Natural killer cell treated with Interleukin-12 subunit alpha and Interleukin-12 subunit beta and Interleukin-15 and Interleukin-18, amount 100 ng/mL, for 72 hours (primary cell): ENCODE data around the gene TFPI. TPM values are rescaled to one million over a fixed set of nuclear protein-coding genes. Genes with fewer than 3 reads are reported as not detected.

ENCODE experiments used
- ATAC-seq, 2 donors: fragments of 150-1000 bp; cut with Tn5 transposase in 1 of 2; sonication (Bioruptor Pico), chemical (Tn5 transposase) in 1 of 2; 2 replicates each; pipeline ENCODE4 v1.10.0; 2021
- DNase-seq: peaks from one replicate; pipeline ENCODE4 v3.0.0; 2022; ENCODE audit warnings: low spot score
- H3K27ac Mint-ChIP-seq, 2 donors: 1 replicate in 1 of 2; 2 replicates in 1 of 2; pipeline ENCODE4 v1.8.0; 2022; ENCODE audit warnings: mixed read lengths in 2 of 2, mild to moderate bottlenecking in 1 of 2, moderate library complexity in 1 of 2
- H3K27me3 Mint-ChIP-seq, 2 donors: 1 replicate in 1 of 2; 2 replicates in 1 of 2; pipeline ENCODE4 v1.8.0; 2022; ENCODE audit warnings: mixed read lengths in 2 of 2
- H3K36me3 Mint-ChIP-seq: one replicate; pipeline ENCODE4 v1.8.0; 2022; ENCODE audit warnings: mixed read lengths
- H3K4me1 Mint-ChIP-seq, 2 donors: 1 replicate in 1 of 2; 2 replicates in 1 of 2; pipeline ENCODE4 v1.8.0; 2022; ENCODE audit warnings: low read depth in 2 of 2, mixed read lengths in 2 of 2, mild to moderate bottlenecking in 1 of 2
- H3K4me3 Mint-ChIP-seq: one replicate; pipeline ENCODE4 v1.8.0; 2022; ENCODE audit warnings: mixed read lengths
- H3K9me3 Mint-ChIP-seq: 2 replicates; pipeline ENCODE4 v1.8.0; 2022; ENCODE audit warnings: mixed read lengths
- total RNA-seq, 2 donors: library from RNA; stranded (reverse); gene quantifications; one replicate each; pipeline ENCODE4 v1.2.3, GENCODE V29; 2022

Gene TFPI
- total RNA-seq: 1 to 10 TPM in 1 of 2 donors, under 1 TPM in 1; 0.56 to 1.9 TPM

DNA sequence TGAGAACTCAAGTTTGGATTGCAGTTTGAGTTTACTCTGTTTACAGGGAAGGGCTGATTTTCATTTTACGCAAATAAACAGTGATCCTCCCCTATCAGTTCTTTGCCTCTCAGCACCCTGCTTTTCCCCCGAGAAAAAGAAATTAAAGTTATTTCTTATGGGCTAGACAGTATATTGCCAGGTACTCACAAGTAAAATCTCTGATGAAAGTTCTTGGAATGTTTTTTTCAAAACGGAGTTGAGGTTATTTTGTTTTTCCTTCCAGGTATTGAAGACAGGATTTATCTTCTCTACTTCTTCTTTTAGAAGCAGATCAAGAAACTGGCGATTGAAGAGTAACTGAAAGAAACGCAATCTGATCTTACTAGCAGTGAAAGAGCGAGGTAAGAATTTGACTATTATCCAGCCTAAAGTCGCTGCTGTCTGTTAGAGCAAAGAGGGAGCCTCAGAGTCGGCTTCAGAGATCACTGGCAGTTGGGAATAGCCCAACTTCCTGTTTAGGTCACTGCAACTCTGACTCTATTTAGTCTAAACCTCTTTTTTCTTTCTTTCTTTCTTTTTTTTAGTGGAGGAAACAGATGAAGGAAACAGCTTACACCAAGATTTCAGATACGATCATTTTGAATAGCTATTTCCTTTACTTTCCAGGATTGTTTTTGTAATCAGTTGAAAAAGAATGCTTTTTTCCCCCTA, at the start of gene TFPI:
Gene TFPI, minus strand, starts transcription at position 425 of the 693 bp plus-strand sequence. CDS start 50,667 bp downstream, outside the sequence.
- H3K36me3 Mint-ChIP-seq: no peaks in the 10 kb centered on the region
- H3K4me1 Mint-ChIP-seq: no peaks in the 10 kb centered on the region
- no peak for DNase-seq
- no peak within 1 kb of the TSS for H3K27ac Mint-ChIP-seq
- peak within 1 kb of the TSS; percentile 48 for H3K4me3 Mint-ChIP-seq
- ATAC-seq: no peak
- H3K9me3 Mint-ChIP-seq: no peaks in the 10 kb centered on the region
- no peaks in the 10 kb centered on the region for H3K27me3 Mint-ChIP-seq

- H3K36me3 Mint-ChIP-seq: no peaks in the 10 kb centered on the region
- DNase-seq: no peak
- H3K27me3 Mint-ChIP-seq: no peaks in the 10 kb centered on the region
- ATAC-seq: no peak
- peaks cover 3% of the 10 kb centered on the region for H3K9me3 Mint-ChIP-seq
- no peak overlapping the region for H3K4me3 Mint-ChIP-seq
- H3K4me1 Mint-ChIP-seq: no peaks in the 10 kb centered on the region
- H3K27ac Mint-ChIP-seq: no peak overlapping the region
Measured at GRCh38 chr2:187594801-187595200, 40.6 kb upstream of the TFPI start.

DNA sequence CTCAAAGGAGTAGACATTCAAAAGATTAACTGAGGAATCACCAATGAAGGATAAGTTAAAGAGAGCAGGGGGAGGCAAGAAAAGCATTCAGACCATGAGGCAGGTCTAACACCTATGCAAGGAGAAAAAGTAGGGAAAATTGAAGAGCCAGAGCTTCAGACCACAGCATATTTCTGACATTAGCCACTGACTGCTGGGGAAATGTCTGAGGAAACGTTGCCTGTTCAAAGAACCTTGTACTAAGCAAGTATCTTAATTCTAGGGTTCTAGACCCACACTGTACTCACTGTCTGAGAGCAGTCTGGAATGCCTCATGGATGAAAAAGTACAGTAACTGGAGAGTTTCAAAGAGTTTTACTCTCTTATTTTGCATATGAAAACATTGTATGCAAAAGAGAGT, 39.5 kb upstream of the TFPI start:
- H3K36me3 Mint-ChIP-seq: no peaks in the 10 kb centered on the region
- no peak for ATAC-seq

DNA sequence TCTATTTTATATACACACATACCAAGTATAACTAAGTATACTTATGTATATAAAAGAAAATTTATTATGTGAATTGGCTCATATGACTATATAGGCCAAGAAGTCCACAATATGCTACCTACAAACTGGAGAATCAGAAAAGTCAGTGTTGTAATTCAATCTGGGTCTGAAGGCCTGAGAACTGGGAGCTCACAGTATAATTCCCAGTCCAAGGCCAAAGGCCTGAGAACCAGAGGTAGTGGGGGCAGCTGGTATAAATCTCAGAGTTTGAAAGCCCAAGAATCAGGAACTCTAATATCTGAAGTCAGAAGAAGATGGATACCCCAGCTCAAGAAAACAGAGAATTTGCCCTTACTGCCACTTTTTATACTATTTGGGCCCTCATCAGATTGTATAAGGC, 38.9 kb upstream of the TFPI start:
- peaks cover 8% of the 10 kb centered on the region for H3K9me3 Mint-ChIP-seq
- no peaks in the 10 kb centered on the region for H3K27me3 Mint-ChIP-seq
- no peaks in the 10 kb centered on the region for H3K4me1 Mint-ChIP-seq
- ATAC-seq (no peak), DNase-seq (no peak)
- no peak overlapping the region for H3K27ac Mint-ChIP-seq
- no peak overlapping the region for H3K4me3 Mint-ChIP-seq
- no peaks in the 10 kb centered on the region for H3K36me3 Mint-ChIP-seq

More for the DNA sequence above, 39.5 kb upstream of the TFPI start:
- H3K9me3 Mint-ChIP-seq: peaks cover 6% of the 10 kb centered on the region
- H3K4me1 Mint-ChIP-seq: no peaks in the 10 kb centered on the region
- no peak overlapping the region for H3K27ac Mint-ChIP-seq
- no peaks in the 10 kb centered on the region for H3K27me3 Mint-ChIP-seq
- DNase-seq: no peak
- no peak overlapping the region for H3K4me3 Mint-ChIP-seq

DNA sequence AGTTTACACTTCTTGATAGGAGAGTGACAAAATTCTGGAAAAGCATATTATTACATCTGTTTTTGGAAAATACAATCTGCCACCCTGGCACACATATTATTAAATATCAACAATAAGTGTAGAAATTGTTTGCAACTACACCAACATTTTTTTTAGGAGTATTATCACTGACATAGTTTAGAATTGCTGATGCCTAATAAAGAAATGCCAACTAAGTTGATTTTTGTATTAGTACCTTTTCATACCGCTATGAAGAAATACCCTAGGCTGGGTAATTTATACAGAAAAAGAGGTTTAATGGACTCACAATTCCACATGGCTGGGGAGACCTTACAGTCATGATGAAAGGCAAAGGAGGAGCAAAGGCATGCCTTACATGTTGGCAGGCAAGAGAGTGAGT, 35.9 kb upstream of the TFPI start:
- no peaks in the 10 kb centered on the region for H3K27me3 Mint-ChIP-seq
- peaks cover 16% of the 10 kb centered on the region for H3K9me3 Mint-ChIP-seq
- peaks cover 8% of the 10 kb centered on the region for H3K36me3 Mint-ChIP-seq
- no peak overlapping the region for H3K27ac Mint-ChIP-seq
- DNase-seq (no peak), ATAC-seq (no peak)
- peaks cover 5 to 16% of the 10 kb centered on the region in 2 donors for H3K4me1 Mint-ChIP-seq
- no peak overlapping the region for H3K4me3 Mint-ChIP-seq

- Mint-ChIP-seq H3K4me1 (peaks cover 8 to 16% of the 10 kb centered on the region in 2 donors), H3K27me3 (no peaks in the 10 kb centered on the region), H3K4me3 (peak overlapping the region; percentile 32), H3K27ac (peak overlapping the region; percentile 55 to 82), H3K9me3 (peaks cover 13% of the 10 kb centered on the region), H3K36me3 (peaks cover 13% of the 10 kb centered on the region)
- DNase-seq (no peak), ATAC-seq (peak; percentile 87 to 93)
Measured at GRCh38 chr2:187586011-187586641, 31.9 kb upstream of the TFPI start.

- Mint-ChIP-seq H3K27me3 (no peaks in the 10 kb centered on the region), H3K9me3 (no peaks in the 10 kb centered on the region), H3K36me3 (peaks cover 6% of the 10 kb centered on the region), H3K4me3 (no peak overlapping the region), H3K4me1 (peaks cover 3 to 6% of the 10 kb centered on the region in 2 donors), H3K27ac (no peak overlapping the region)
- ATAC-seq: no peak
- DNase-seq: no peak
Measured at GRCh38 chr2:187581125-187581896, 27.1 kb upstream of the TFPI start.

- peaks cover 0 to 4% of the 10 kb centered on the region in 2 donors for H3K4me1 Mint-ChIP-seq
- H3K9me3 Mint-ChIP-seq: no peaks in the 10 kb centered on the region
- no peak for DNase-seq
- no peaks in the 10 kb centered on the region for H3K27me3 Mint-ChIP-seq
- no peak overlapping the region for H3K27ac Mint-ChIP-seq
- H3K36me3 Mint-ChIP-seq: peaks cover 6% of the 10 kb centered on the region
- no peak for ATAC-seq
- H3K4me3 Mint-ChIP-seq: no peak overlapping the region
Measured at GRCh38 chr2:187580462-187581124, 26.4 kb upstream of the TFPI start.

DNA sequence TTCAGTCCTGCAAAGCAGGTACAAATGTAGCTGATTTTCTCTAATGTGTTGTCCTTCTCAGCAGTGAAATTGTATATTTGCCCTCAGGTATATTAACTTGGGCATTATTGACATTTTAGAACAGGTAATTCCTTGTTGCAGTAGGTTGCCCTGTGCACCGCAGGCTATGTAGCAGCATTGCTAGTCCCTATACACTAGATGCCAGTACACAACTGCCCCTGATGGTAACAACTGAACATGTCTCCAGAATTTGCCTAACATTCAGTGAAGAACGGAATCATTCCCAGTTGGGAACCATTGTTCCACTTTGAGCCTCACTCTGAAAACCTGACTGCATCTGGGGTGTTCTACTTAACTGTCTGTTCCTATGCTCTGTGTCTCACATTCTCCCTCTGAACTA, 23.1 kb upstream of the TFPI start:
- Mint-ChIP-seq H3K36me3 (no peaks in the 10 kb centered on the region), H3K27me3 (no peaks in the 10 kb centered on the region), H3K9me3 (peaks cover 6% of the 10 kb centered on the region), H3K27ac (no peak overlapping the region), H3K4me1 (peaks cover 0 to 4% of the 10 kb centered on the region in 2 donors), H3K4me3 (no peak overlapping the region)
- ATAC-seq (no peak), DNase-seq (no peak)

DNA sequence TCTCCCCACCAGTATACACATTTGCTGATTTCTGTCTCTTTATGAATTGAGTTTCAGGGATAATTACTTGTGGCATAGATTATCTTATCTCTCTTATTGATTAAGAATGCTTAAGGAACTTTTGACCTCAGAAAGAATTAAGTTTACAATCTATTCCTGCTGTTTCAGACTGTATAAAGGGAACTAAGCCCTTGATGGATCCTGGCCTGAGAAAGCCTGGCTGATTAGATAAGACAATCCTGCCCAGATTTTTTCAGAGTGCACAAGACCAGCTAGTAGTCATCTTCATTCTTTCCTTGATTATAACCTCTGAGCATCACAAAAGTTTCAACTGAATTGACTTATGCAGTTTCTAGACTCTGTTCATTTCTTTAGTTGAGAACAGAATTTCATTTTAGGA, 22.7 kb upstream of the TFPI start:
- peaks cover 0 to 4% of the 10 kb centered on the region in 2 donors for H3K4me1 Mint-ChIP-seq
- H3K36me3 Mint-ChIP-seq: no peaks in the 10 kb centered on the region
- peaks cover 8% of the 10 kb centered on the region for H3K9me3 Mint-ChIP-seq
- no peak overlapping the region for H3K4me3 Mint-ChIP-seq
- DNase-seq: no peak
- no peak overlapping the region for H3K27ac Mint-ChIP-seq
- no peak for ATAC-seq
- H3K27me3 Mint-ChIP-seq: no peaks in the 10 kb centered on the region

GRCh38 chr2:187575751-187576067, 21.5 kb upstream of the TFPI start:
- Mint-ChIP-seq H3K4me3 (no peak overlapping the region), H3K27me3 (no peaks in the 10 kb centered on the region), H3K9me3 (peaks cover 9% of the 10 kb centered on the region), H3K36me3 (no peaks in the 10 kb centered on the region), H3K27ac (no peak overlapping the region), H3K4me1 (no peaks in the 10 kb centered on the region)
- DNase-seq (no peak), ATAC-seq (no peak)

DNA sequence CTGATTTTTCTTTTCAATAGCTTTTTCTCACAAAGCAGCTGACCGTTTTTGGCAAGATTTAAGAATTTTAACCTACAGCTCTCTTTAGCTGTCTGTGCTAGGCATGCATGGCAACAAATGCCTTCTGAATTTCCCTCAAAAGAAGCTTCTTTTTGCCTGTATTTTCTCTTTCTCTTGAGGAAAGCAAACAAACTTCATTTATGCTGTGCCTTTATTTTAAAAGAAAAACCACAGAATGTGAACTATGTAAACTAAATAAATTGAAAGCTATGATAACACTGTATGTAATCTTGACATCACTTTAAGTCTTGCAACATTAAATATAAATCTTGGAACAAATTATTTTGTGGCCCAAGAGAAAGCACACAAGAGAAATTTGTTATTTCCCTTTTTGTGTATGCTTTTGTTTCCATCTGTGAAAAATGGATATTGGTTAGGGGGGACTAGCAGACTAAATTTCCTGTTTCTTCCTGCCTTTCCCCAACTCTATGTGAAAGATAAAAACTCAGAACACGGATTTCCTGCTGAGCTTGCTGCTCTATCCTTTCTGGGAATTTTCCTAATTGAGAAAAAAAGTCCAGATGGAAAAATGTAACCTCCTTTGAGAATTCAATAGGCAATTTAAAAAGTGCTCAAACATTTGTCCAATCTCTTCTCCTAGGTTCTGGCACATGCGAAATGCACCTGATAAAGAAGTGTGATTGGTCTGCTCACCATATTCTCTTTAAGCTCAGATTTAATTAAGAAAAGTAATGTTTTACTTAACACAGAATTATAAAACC, 20.9 kb upstream of the TFPI start:
- ATAC-seq: no peak
- Mint-ChIP-seq H3K9me3 (peaks cover 9% of the 10 kb centered on the region), H3K4me3 (no peak overlapping the region), H3K36me3 (no peaks in the 10 kb centered on the region), H3K27ac (no peak overlapping the region), H3K27me3 (no peaks in the 10 kb centered on the region), H3K4me1 (no peaks in the 10 kb centered on the region)
- no peak for DNase-seq

DNA sequence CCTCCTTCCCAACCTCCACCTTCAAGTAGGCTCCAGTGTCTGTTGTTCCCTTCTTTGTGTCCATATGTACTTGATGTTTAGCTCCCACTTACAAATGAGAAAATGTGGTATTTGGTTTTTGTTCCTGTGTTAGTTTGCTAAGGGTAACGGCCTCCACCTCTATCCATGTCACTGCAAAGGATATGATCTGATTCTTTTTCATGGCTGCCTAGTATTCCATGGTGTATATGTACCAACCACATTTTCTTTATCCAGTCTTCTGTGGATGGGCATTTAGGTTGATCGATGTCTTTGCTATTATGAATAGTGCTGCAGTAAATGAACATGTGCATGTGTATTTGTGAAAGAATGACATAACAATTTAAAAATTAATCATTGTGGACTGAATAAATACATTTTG, 19.5 kb upstream of the TFPI start:
- Mint-ChIP-seq H3K27me3 (peaks cover 0 to 3% of the 10 kb centered on the region in 2 donors), H3K27ac (no peak overlapping the region), H3K9me3 (peaks cover 9% of the 10 kb centered on the region), H3K36me3 (no peaks in the 10 kb centered on the region), H3K4me1 (no peaks in the 10 kb centered on the region), H3K4me3 (no peak overlapping the region)
- ATAC-seq (no peak), DNase-seq (no peak)
